Neuronal stem cell (in vitro differentiated cells): ENCODE measurements around the gene NT5DC2.
A peak's percentile ranks its signal among the peaks of the same experiment; 100 is the strongest.

Source experiments
- DNase-seq: peaks from one replicate; pipeline ENCODE4 v3.0.0-alpha.2; 2013; ENCODE audit warnings: low spot score
- H2AFZ ChIP-seq: one replicate; pipeline ENCODE4 v1.6.1; 2013; ENCODE audit warnings: mild to moderate bottlenecking, low read length, inconsistent platforms
- H2AK5ac ChIP-seq: 2 replicates; pipeline ENCODE4 v1.6.1; 2013; ENCODE audit warnings: low read depth, mild to moderate bottlenecking, inconsistent platforms, low read length, moderate library complexity, mixed read lengths
- H2BK120ac ChIP-seq: 2 replicates; pipeline ENCODE4 v1.6.1; 2013; ENCODE audit warnings: low read depth, mild to moderate bottlenecking, inconsistent platforms, low read length, moderate library complexity, mixed read lengths
- H2BK12ac ChIP-seq: one replicate; pipeline ENCODE4 v1.6.1; 2013; ENCODE audit warnings: low read length, inconsistent platforms
- H2BK15ac ChIP-seq: 2 replicates; pipeline ENCODE4 v1.6.1; 2013; ENCODE audit warnings: mild to moderate bottlenecking, low read length, inconsistent platforms, mixed read lengths
- H2BK5ac ChIP-seq: one replicate; pipeline ENCODE4 v1.6.1; 2013; ENCODE audit warnings: inconsistent platforms, mild to moderate bottlenecking, low read length, moderate library complexity
- H3K14ac ChIP-seq: one replicate; pipeline ENCODE4 v1.6.1; 2013; ENCODE audit warnings: low read length, inconsistent platforms
- H3K18ac ChIP-seq: 2 replicates; pipeline ENCODE4 v1.6.1; 2013; ENCODE audit warnings: low read length, inconsistent platforms
- H3K23ac ChIP-seq: 2 replicates; pipeline ENCODE4 v1.6.1; 2013; ENCODE audit warnings: low read depth, mild to moderate bottlenecking, mixed read lengths, low read length, inconsistent platforms; ENCODE audit not compliant: poor library complexity
- H3K27ac ChIP-seq: replicated peaks from 3 replicates; pipeline ENCODE4 v1.5.1; 2013; ENCODE audit warnings: low read length, inconsistent platforms
- H3K27me3 ChIP-seq, 3 experiments: 2 replicates each; pipeline ENCODE4 v1.6.1; 2013; ENCODE audit warnings: low read length in 3 of 3, mild to moderate bottlenecking in 2 of 3, inconsistent platforms in 1 of 3, low read depth in 1 of 3, mixed read lengths in 1 of 3, moderate library complexity in 1 of 3; ENCODE audit not compliant: control insufficient read depth in 3 of 3, insufficient read depth in 3 of 3
- H3K36me3 ChIP-seq, 2 donors: replicated peaks in 1 of 2; 2 replicates each; pipeline ENCODE4 v1.6.1; 2013; ENCODE audit warnings: low read length in 2 of 2; ENCODE audit not compliant: control insufficient read depth in 2 of 2, insufficient read depth in 2 of 2
- H3K4ac ChIP-seq: 2 replicates; pipeline ENCODE4 v1.6.1; 2013; ENCODE audit warnings: inconsistent platforms, mild to moderate bottlenecking, low read length, moderate library complexity
- H3K4me1 ChIP-seq, 2 donors: 1 replicate in 1 of 2; 2 replicates in 1 of 2; pipeline ENCODE4 v1.6.1; 2013; ENCODE audit warnings: low read length in 2 of 2, low read depth in 1 of 2; ENCODE audit not compliant: control insufficient read depth in 2 of 2, insufficient read depth in 1 of 2
- H3K4me2 ChIP-seq: one replicate; pipeline ENCODE4 v1.6.1; 2013; ENCODE audit warnings: mild to moderate bottlenecking, low read length, inconsistent platforms; ENCODE audit not compliant: insufficient read depth, poor library complexity, severe bottlenecking
- H3K4me3 ChIP-seq, 2 donors: 2 replicates each; pipeline ENCODE4 v1.5.1; 2013; ENCODE audit warnings: low read length in 2 of 2, mild to moderate bottlenecking in 2 of 2, inconsistent platforms in 1 of 2, moderate library complexity in 1 of 2
- H3K79me1 ChIP-seq: one replicate; pipeline ENCODE4 v1.6.1; 2013; ENCODE audit warnings: low read depth, mild to moderate bottlenecking, inconsistent platforms, low read length, moderate library complexity
- H3K9ac ChIP-seq: one replicate; pipeline ENCODE4 v1.6.1; 2013; ENCODE audit warnings: mild to moderate bottlenecking, low read depth, low read length, inconsistent platforms; ENCODE audit not compliant: poor library complexity
- H3K9me3 ChIP-seq, 2 donors: replicated peaks in 1 of 2; 2 replicates each; pipeline versions ENCODE3 to v1.6.1; 2013; ENCODE audit warnings: low read length in 2 of 2, mild to moderate bottlenecking in 2 of 2, inconsistent platforms in 1 of 2, low read depth in 1 of 2, mixed read lengths in 1 of 2, moderate library complexity in 1 of 2; ENCODE audit not compliant: control insufficient read depth in 2 of 2, insufficient read depth in 1 of 2
- H4K8ac ChIP-seq: one replicate; pipeline ENCODE4 v1.6.1; 2013; ENCODE audit warnings: low read depth, mild to moderate bottlenecking, inconsistent platforms, low read length, moderate library complexity
- H4K91ac ChIP-seq: one replicate; pipeline ENCODE4 v1.6.1; 2013; ENCODE audit warnings: low read length, low read depth, mild to moderate bottlenecking, inconsistent platforms; ENCODE audit not compliant: poor library complexity
- WGBS, 2 donors: extraction: QIAGEN DNeasy Blood & Tissue Kit; methylation state at CpG; one replicate each; pipeline ENCODE4 v1.1.7; 2013; ENCODE audit warnings: missing lambda C conversion rate in 2 of 2, mixed read lengths in 1 of 2; ENCODE audit not compliant: insufficient read length in 2 of 2, insufficient replicate concordance in 1 of 2; ENCODE audit errors: extremely low coverage in 2 of 2; 5-methylcytosine and 5-hydroxymethylcytosine counted together

NT5DC2 gene

DNA sequence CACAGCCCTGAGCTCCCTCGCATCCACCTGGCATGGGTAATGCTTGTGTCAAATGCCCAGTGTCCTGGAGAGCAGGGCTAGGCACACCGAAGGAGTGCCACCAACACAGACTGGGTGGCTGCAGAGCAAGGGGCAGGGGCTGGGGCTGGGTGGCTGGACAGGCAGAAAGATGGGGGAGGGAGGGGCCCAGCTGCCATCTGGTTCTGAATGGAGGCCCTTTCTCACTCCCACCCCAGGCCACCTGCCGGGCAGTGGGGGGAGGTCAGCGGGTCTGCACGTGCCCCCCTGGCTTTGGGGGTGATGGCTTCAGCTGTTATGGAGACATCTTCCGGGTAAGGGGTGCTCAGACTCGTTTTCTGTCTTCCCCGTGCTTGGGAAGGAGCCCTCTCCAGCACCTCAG is 21.6 kb downstream of the NT5DC2 start:
- H3K9me3 ChIP-seq = no peaks in the 10 kb centered on the region
- H3K4me2 ChIP-seq = no peak overlapping the region
- H2BK5ac ChIP-seq = peak overlapping the region; percentile 48
- H2AFZ ChIP-seq = no peak overlapping the region
- H3K23ac ChIP-seq = no peak overlapping the region
- DNase-seq = no peak
- H3K36me3 ChIP-seq = no peaks in the 10 kb centered on the region
- peak overlapping the region; percentile 77 for H3K9ac ChIP-seq
- H3K4me1 ChIP-seq = peaks cover 0 to 3% of the 10 kb centered on the region in 2 donors
- no CpG with 5 or more reads among the region's 8 CpGs for WGBS, 2 donors
- H2BK120ac ChIP-seq = no peak overlapping the region
- no peak overlapping the region for H3K27ac ChIP-seq
- H4K91ac ChIP-seq = peak overlapping the region; percentile 53
- peak overlapping the region; percentile 84 for H2BK12ac ChIP-seq
- H3K4ac ChIP-seq = no peak overlapping the region
- H3K14ac ChIP-seq = no peak overlapping the region
- peak overlapping the region; percentile 80 for H3K18ac ChIP-seq
- H3K4me3 ChIP-seq = no peak overlapping the region
- H3K27me3 ChIP-seq = peaks cover 0 to 69% (median 0%) of the 10 kb centered on the region in 3 experiments
- no peak overlapping the region for H4K8ac ChIP-seq
- no peaks in the 10 kb centered on the region for H3K79me1 ChIP-seq
- peak overlapping the region; percentile 52 for H2AK5ac ChIP-seq
- H2BK15ac ChIP-seq = no peak overlapping the region

DNA sequence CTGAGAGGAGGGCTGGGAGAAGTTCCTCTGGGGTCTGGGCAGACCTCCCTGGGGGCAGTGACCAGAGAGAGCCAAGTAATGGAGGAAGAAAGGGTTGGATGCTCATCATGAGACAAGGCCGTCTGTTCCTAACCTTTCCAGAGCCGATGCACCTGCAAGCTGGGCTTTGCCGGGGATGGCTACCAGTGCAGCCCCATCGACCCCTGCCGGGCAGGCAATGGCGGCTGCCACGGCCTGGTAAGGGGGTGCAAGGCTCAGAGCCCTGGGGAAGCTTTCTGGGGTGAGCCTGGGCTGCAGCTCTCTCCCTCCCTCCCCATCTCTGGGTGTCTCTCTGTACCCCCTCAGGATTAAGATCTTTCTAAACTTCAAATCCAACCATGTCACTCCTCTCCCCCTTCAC is 22.1 kb downstream of the NT5DC2 start:
- H3K18ac ChIP-seq = peak overlapping the region; percentile 48
- no peaks in the 10 kb centered on the region for H3K36me3 ChIP-seq
- H4K91ac ChIP-seq = no peak overlapping the region
- H2AFZ ChIP-seq = no peak overlapping the region
- H3K14ac ChIP-seq = peak overlapping the region; percentile 21
- peak overlapping the region; percentile 46 for H2AK5ac ChIP-seq
- no peak for DNase-seq
- H3K4me2 ChIP-seq = no peak overlapping the region
- H3K4ac ChIP-seq = peak overlapping the region; percentile 76
- no peak overlapping the region for H2BK5ac ChIP-seq
- no peak overlapping the region for H2BK120ac ChIP-seq
- WGBS, 2 donors = no CpG with 5 or more reads among the region's 7 CpGs
- H2BK12ac ChIP-seq = no peak overlapping the region
- H3K27me3 ChIP-seq = peaks cover 0 to 65% (median 0%) of the 10 kb centered on the region in 3 experiments
- no peak overlapping the region for H3K27ac ChIP-seq
- H3K9me3 ChIP-seq = no peaks in the 10 kb centered on the region
- H4K8ac ChIP-seq = no peak overlapping the region
- H3K9ac ChIP-seq = no peak overlapping the region
- H2BK15ac ChIP-seq = no peak overlapping the region
- peaks cover 0 to 8% of the 10 kb centered on the region in 2 donors for H3K4me1 ChIP-seq
- H3K23ac ChIP-seq = no peak overlapping the region
- H3K4me3 ChIP-seq = no peak overlapping the region
- H3K79me1 ChIP-seq = peaks cover 2% of the 10 kb centered on the region

DNA sequence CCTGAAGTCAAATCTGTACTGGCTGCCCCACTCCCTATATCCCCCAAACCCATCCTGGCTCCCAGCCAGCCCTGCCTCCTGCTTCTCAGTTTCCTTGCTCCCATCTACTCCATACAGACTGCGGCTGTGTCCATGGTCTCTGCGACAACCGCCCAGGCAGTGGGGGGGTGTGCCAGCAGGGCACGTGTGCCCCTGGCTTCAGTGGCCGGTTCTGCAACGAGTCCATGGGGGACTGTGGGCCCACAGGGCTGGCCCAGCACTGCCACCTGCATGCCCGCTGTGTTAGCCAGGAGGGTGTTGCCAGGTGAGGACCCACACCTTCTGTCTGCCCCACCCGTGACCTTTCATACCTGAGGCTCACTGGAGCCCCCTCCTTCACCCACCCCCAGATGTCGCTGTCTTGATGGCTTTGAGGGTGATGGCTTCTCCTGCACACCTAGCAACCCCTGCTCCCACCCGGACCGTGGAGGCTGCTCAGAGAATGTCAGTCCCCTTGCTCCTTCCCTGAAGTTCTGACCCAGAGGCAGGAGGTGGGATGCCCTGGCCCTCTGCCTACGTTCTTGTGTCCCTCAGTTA is 23.8 kb downstream of the NT5DC2 start:
- H3K4me1 ChIP-seq = peaks cover 0 to 10% of the 10 kb centered on the region in 2 donors
- H3K9me3 ChIP-seq = no peaks in the 10 kb centered on the region
- H3K23ac ChIP-seq = peak overlapping the region; percentile 93
- peak overlapping the region; percentile 81 for H2BK120ac ChIP-seq
- no peak overlapping the region for H3K4me2 ChIP-seq
- peak overlapping the region; percentile 21 for H3K9ac ChIP-seq
- no peak overlapping the region for H2AFZ ChIP-seq
- peak overlapping the region; percentile 81 for H2AK5ac ChIP-seq
- peak overlapping the region; percentile 65 for H4K8ac ChIP-seq
- H2BK12ac ChIP-seq = peak overlapping the region; percentile 58
- H2BK5ac ChIP-seq = peak overlapping the region; percentile 39
- H3K27me3 ChIP-seq = peaks cover 0 to 53% (median 0%) of the 10 kb centered on the region in 3 experiments
- peak overlapping the region; percentile 21 for H3K14ac ChIP-seq
- no peak overlapping the region for H3K4me3 ChIP-seq
- peak overlapping the region; percentile 64 for H4K91ac ChIP-seq
- peak overlapping the region; percentile 23 for H3K4ac ChIP-seq
- no peaks in the 10 kb centered on the region for H3K36me3 ChIP-seq
- no CpG with 5 or more reads among the region's 12 CpGs for WGBS, 2 donors
- no peak overlapping the region for H3K27ac ChIP-seq
- no peak overlapping the region for H2BK15ac ChIP-seq
- peaks cover 2% of the 10 kb centered on the region for H3K79me1 ChIP-seq
- DNase-seq = no peak
- H3K18ac ChIP-seq = peak overlapping the region; percentile 80

DNA sequence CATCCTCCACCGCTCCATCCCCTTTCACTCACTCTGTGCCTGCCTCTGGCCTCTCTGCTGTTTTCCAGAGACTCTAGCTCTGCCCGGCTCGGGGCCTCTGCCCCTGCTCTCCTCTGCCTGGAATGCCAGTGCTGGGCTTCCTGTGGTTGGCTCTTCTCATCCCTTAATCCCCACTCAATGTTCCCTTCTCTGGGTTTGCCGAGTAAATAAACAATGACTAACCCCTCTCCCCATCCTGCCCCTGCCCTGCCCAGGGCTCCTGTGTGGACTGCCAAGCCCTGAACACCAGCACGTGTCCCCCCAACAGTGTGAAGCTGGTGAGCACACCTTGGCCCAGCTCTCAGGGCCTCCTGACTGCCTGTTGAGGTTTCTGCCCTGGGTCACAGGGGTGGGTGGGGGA is 26.3 kb downstream of the NT5DC2 start:
- peaks cover 0 to 35% (median 0%) of the 10 kb centered on the region in 3 experiments for H3K27me3 ChIP-seq
- peak overlapping the region; percentile 39 for H2BK5ac ChIP-seq
- peaks cover 2% of the 10 kb centered on the region for H3K79me1 ChIP-seq
- H3K4ac ChIP-seq = no peak overlapping the region
- peaks cover 0 to 17% of the 10 kb centered on the region in 2 donors for H3K4me1 ChIP-seq
- H3K36me3 ChIP-seq = no peaks in the 10 kb centered on the region
- H3K4me3 ChIP-seq = no peak overlapping the region
- H2AK5ac ChIP-seq = peak overlapping the region; percentile 97
- no peak overlapping the region for H4K91ac ChIP-seq
- no peak for DNase-seq
- H3K9ac ChIP-seq = no peak overlapping the region
- peak overlapping the region; percentile 73 for H2BK12ac ChIP-seq
- H3K18ac ChIP-seq = peak overlapping the region; percentile 83
- H2AFZ ChIP-seq = no peak overlapping the region
- H3K4me2 ChIP-seq = no peak overlapping the region
- H4K8ac ChIP-seq = no peak overlapping the region
- no peak overlapping the region for H3K14ac ChIP-seq
- H3K23ac ChIP-seq = peak overlapping the region; percentile 43
- no peak overlapping the region for H3K27ac ChIP-seq
- peak overlapping the region; percentile 92 for H2BK15ac ChIP-seq
- no CpG with 5 or more reads among the region's 5 CpGs for WGBS, 2 donors
- H3K9me3 ChIP-seq = no peaks in the 10 kb centered on the region
- H2BK120ac ChIP-seq = no peak overlapping the region
